Activated naive CD4-positive, alpha-beta T cell treated with anti-CD3 and anti-CD28 coated beads, Interleukin-2, amount 50 U/mL, for 16 hours (primary cell): ENCODE results near the gene WFDC12.

ENCODE experiments used
- DNase-seq: peaks from one replicate; pipeline ENCODE4 v3.0.0-alpha.2; 2020

Gene WFDC12

DNA sequence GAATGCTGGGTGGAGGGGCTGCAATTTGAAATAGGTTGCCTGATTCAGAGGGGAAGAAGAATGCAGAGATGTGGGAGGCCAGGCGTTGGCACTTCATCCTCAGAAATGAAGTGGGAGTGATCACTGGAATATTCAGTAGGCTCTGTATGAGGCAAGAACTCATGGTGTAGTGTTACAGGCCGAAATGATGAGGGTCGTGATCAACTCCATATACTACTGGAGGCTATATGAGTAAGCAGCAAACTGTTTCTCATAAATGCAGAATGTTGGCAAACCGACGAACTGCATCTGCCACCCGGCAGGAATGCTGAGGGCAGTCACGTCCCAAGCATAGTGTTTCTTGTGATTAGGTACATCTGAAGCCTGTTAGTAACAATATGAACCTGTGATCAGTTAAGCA, 36.0 kb downstream of the WFDC12 start:
- no peak for DNase-seq

DNA sequence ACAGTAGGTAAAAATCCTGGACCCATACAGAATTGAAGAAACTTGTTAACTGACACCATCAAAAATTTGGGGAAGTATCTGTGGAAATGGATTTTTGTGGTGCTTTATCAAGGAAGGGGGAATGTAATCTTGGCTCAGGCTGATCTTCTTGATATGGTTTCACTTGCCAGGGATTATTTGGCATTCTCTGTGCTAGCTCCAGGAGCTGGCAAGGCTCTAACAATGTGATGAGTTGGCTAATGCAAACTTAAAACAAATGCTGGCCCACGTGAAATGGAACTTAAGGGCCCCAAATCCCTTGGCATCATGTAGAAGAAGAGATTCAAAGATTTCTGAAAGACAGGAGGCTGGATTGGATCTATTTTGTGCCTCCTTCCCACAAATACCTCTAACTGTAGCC, 36.5 kb downstream of the WFDC12 start:
- DNase-seq: no peak

DNA sequence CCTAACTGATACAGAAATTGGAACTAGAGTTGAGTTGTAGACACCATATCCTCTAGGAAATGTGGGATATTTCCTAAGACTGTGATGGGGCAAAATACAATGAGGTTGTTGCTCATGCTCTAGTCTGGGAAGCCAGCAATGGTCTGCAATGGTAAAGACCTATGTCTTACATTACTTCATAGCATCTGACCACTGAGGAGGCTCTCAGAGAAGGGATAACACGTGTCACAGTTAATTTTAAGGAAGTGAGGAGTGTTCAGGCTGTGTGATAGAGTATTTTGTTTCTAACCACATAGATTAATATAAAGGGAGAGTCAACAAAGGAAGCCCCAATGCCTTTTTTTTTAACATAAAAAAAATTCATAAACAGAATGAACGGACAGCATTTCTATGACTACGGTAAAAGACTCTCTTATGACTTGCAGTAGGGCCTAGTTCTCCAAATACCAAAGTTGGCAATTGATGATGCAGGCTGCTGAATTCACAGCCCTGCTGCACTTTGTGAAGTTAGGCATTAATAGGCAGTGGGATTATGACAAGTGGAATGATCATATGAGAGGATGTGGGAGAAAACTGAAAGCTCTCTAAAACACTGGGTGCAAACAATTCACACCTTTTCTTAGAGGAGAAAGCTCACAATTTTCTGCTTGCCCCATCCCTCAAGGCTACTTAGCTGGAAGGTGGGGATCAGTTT, 37.0 kb downstream of the WFDC12 start:
- no peak for DNase-seq

DNA sequence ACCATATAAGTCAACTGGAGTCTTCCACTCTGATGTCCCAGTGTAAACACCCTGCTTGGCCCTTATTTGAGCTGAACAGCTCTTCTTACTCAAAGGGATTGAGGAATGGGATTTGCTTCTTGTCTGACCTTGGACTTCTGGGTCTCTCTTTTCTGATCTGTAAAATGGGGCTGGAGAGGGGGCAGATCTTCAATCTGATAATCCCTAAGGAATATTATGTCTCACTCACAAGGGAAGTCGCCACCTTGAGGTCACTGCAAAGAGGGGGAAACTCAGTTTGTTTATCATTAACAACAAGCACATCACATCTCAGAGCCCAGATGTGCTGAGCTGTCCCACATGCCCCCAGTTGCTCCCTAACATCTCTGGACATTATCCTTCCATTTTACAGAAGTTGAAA, 38.4 kb downstream of the WFDC12 start:
- no peak for DNase-seq

DNA sequence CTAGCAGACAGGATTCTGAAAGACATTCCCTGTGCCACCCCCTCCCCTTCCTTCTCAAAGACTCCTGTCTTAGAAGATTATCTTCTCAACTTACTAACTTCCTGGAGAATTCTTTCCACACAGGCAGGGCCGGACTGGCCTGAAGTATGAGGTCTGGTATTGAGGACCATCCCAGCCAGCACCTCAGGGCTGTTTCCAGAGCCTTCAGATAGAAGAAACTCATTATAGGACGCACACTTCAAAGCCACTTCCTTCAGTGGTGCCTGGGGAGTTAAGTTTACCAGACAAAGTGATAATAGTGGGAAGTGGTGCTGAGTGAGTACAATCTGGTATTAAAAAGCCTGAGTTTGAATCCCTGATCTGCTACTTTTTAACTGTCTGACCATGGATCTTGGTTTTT, 39.0 kb downstream of the WFDC12 start:
- no peak for DNase-seq

DNA sequence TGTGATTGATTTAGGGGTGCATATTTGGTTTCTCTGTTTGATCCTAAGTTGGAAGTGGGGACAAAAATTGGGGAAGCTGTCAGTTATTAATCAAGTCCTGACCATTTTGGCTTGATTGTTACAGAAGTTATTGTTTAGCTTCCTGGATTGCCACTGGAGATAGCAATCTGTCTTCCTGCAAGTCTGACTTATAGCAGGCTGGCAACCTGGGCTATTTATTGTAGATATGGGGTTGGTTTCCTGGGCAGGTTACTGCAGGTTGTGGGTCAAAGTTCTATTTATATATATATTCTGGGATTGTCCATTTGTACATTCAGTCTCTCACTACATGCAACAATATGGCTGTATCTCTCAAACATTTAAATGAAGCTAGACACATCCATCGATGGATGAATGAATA, 41.1 kb downstream of the WFDC12 start:
- DNase-seq: no peak

DNA sequence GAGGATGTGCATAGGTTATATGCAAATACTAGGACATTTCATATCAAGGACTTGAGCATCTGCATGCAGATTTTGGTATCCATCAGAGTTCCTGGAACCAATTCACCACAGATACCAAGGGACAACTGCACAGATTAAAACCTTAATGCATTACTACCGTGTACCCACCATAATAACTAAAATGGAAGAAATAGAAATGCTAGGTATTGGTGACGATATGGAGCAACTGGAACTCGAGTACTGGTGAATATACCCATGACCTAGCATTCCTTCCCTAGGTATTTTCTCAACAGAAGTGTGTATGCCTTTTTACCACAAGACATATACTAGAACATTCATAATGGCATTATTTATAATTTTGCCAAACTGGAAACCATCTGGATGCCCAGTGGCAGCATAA, 41.8 kb downstream of the WFDC12 start:
- no peak for DNase-seq

DNA sequence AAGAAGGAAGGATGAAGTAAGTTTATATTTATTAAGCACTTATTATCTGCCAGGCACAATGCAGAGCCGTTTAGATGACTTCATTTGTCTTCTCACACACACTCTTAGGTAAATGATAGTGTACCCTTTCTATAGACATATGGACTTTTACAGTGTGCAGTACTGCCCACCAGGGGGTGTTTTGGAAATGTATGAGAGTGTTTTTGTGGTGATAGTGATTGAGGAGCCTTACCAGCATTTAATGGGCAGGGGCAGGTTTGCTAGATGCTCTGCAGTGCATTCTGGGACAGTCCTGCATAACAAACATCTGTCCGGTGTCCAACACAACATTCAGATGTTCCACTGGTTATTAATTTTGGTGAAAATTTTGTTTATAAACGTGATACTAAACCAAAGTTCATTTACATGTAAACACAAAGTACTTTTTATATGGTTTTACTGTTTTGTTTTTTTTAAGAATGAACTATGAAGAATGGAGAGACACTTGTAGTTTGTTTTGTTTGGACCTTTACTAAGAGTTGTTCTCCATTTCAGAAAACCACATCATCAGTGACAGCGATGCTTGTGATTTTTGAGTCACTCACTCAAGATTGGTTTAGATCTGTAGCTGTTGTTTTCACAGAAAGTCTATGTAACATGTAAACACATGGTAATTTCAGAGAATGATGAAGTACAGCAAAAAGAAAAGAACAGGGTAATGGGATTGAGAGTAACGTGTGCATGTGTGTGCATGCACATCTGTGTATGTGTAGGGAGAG, 43.2 kb downstream of the WFDC12 start:
- DNase-seq: no peak

DNA sequence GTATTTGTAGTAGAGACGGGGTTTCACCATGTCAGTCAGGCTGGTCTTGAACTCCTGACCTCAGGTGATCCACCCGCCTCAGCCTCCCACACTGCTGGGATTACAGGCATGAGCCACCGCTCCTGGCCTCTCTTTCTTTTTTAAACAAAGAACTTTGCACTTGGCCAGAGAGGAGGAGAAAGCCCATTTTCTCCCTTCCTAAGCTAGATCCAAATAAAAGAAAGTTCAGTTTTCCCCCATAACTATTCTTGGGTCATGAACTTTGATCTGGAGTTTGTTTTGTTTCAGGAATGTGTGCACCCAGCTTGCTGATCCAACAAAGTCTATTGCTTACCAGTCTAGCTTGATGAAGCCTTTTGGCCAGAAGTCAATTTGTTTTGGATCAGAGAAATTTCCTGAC, 46.7 kb downstream of the WFDC12 start:
- no peak for DNase-seq
